Endothelial cell of umbilical vein (primary cell): ENCODE results near the gene MARK4. TPM values are rescaled to one million over a fixed set of nuclear protein-coding genes. Genes with fewer than 3 reads are reported as not detected.

ENCODE experiments used
- BruUV-seq: library from RNA; stranded (reverse); fragments of 400-500 nt; replicated peaks from 2 replicates; lab custom pipeline; 2021; lab: Mats Ljungman, UMichigan
- CTCF ChIA-PET: fragments of 300-600, 350-600 bp; sonication (Branson Sonifier 250); formaldehyde crosslinking; loops from one replicate; lab custom pipeline; 2021; ENCODE audit warnings: antibody characterized with exemption, inconsistent platforms; lab: Charles Lee
- POLR2A ChIA-PET: fragments of 300-600, 350-600 bp; sonication (Branson Sonifier 250); formaldehyde crosslinking; loops from one replicate; lab custom pipeline; 2021; ENCODE audit warnings: antibody characterized with exemption, inconsistent platforms; lab: Charles Lee
- DNase-seq: peaks from one replicate; pipeline ENCODE4 v3.0.0-alpha.2; 2011; ENCODE audit warnings: low read depth, low spot score
- FAIRE-seq: peaks from 2 replicates; lab custom pipeline; 2011; peaks lifted over from hg19 to GRCh38; lab: Jason Lieb, UNC
- H2AFZ ChIP-seq: 2 replicates; pipeline ENCODE4 v1.6.0; 2012; ENCODE audit warnings: low read depth, low read length, control low read depth, inconsistent platforms
- H3K27ac ChIP-seq: 2 replicates; pipeline ENCODE4 v1.5.1; 2011; ENCODE audit warnings: low read depth, mild to moderate bottlenecking, control low read depth, low read length, moderate library complexity; ENCODE audit not compliant: insufficient read depth
- H3K27me3 ChIP-seq, 2 experiments: 2 replicates each; pipeline versions ENCODE4 v1.6.0 to v1.6.1; 2011; ENCODE audit warnings: low read length in 2 of 2, mixed read lengths in 1 of 2; ENCODE audit not compliant: control insufficient read depth in 2 of 2, insufficient read depth in 2 of 2
- H3K36me3 ChIP-seq, 2 experiments: 2 replicates in 1 of 2; 3 replicates in 1 of 2; pipeline ENCODE4 v1.5.1; 2011; ENCODE audit warnings: low read length in 2 of 2, mild to moderate bottlenecking in 1 of 2, moderate library complexity in 1 of 2; ENCODE audit not compliant: control insufficient read depth in 2 of 2, insufficient read depth in 2 of 2; ENCODE audit errors: extremely low read depth in 1 of 2
- H3K4me1 ChIP-seq: 3 replicates; pipeline ENCODE4 v1.5.1; 2011; ENCODE audit warnings: mild to moderate bottlenecking, low read length; ENCODE audit not compliant: control insufficient read depth, insufficient read depth; ENCODE audit errors: extremely low read depth
- H3K4me2 ChIP-seq: 2 replicates; pipeline ENCODE4 v1.6.1; 2011; ENCODE audit warnings: low read length, control low read depth, mixed read lengths; ENCODE audit not compliant: insufficient read depth
- H3K4me3 ChIP-seq, 3 experiments: fragments of 200-600 bp in 1 of 3; sonication (generic), shearing (Covaris generic) in 1 of 3; replicated peaks in 1 of 3; 2 replicates each; pipeline ENCODE4 v1.5.1; 2011 to 2016; ENCODE audit warnings: control low read depth in 3 of 3, low read length in 3 of 3, mild to moderate bottlenecking in 2 of 3, inconsistent platforms in 1 of 3, low read depth in 1 of 3, moderate library complexity in 1 of 3; ENCODE audit not compliant: insufficient read depth in 1 of 3
- H3K79me2 ChIP-seq: 2 replicates; pipeline ENCODE4 v1.6.0; 2012; ENCODE audit warnings: low read length, inconsistent platforms; ENCODE audit not compliant: control insufficient read depth, insufficient read depth
- H3K9ac ChIP-seq: replicated peaks from 2 replicates; pipeline ENCODE3; 2011; ENCODE audit warnings: low read length, control low read depth; ENCODE audit not compliant: insufficient read depth; ENCODE audit errors: extremely low read depth
- H3K9me1 ChIP-seq: replicated peaks from 3 replicates; pipeline ENCODE4 v1.6.0; 2011; ENCODE audit warnings: mild to moderate bottlenecking, low read length; ENCODE audit not compliant: control insufficient read depth, insufficient read depth; ENCODE audit errors: extremely low read depth
- H3K9me3 ChIP-seq: replicated peaks from 2 replicates; pipeline ENCODE4 v1.5.1; 2012; ENCODE audit warnings: low read length, inconsistent platforms; ENCODE audit not compliant: control insufficient read depth, insufficient read depth
- H4K20me1 ChIP-seq: replicated peaks from 2 replicates; pipeline ENCODE3; 2011; ENCODE audit warnings: mild to moderate bottlenecking, low read length; ENCODE audit not compliant: control insufficient read depth, insufficient read depth; ENCODE audit errors: extremely low read depth
- EZH2 ChIP-seq: IDR thresholded peaks from 2 replicates; pipeline ENCODE4 v1.6.1; 2012; ENCODE audit warnings: borderline replicate concordance, low read depth, mild to moderate bottlenecking, moderate library complexity, low read length, inconsistent platforms; ENCODE audit not compliant: severe bottlenecking
- FOS ChIP-seq: IDR thresholded peaks from 2 replicates; pipeline ENCODE4 v1.6.1; 2011; ENCODE audit warnings: mild to moderate bottlenecking, low read length, moderate library complexity, borderline replicate concordance; ENCODE audit not compliant: insufficient read depth
- GATA2 ChIP-seq: IDR thresholded peaks from 2 replicates; pipeline ENCODE4 v1.7.0; 2011; ENCODE audit warnings: low read depth, mild to moderate bottlenecking, moderate library complexity, mixed read lengths, low read length; ENCODE audit not compliant: insufficient read length, insufficient read depth
- JUN ChIP-seq: IDR thresholded peaks from 2 replicates; pipeline ENCODE4 v1.6.1; 2011; ENCODE audit warnings: borderline replicate concordance, low read depth; ENCODE audit not compliant: insufficient read length, insufficient read depth
- MYC ChIP-seq: IDR thresholded peaks from one replicate; pipeline ENCODE4 v1.6.1; 2011; ENCODE audit warnings: mild to moderate bottlenecking, low read depth, low read length
- POLR2A ChIP-seq: IDR thresholded peaks from 2 replicates; pipeline ENCODE4 v1.6.1; 2012; ENCODE audit warnings: low read depth, mild to moderate bottlenecking, control low read depth, low read length
- POLR2AphosphoS5 ChIP-seq: IDR thresholded peaks from 2 replicates; pipeline ENCODE4 v1.6.1; 2012; ENCODE audit warnings: low read depth, mild to moderate bottlenecking, control low read depth, low read length, moderate library complexity; ENCODE audit not compliant: insufficient read depth
- dilution Hi-C: fragments of 300-500 bp; cut with MboI; formaldehyde crosslinking; loops from one replicate; pipeline ENCODE4 v1.15.0; 2019; ENCODE audit warnings: low sequenced_read_pairs; ENCODE audit not compliant: extremely low pct_ligation_motif_present
- intact Hi-C: fragments of 100-400 bp; cut with micrococcal nuclease; formaldehyde crosslinking; loops from one replicate; pipeline ENCODE4 v1.10.0; 2022
- polyA plus RNA-seq, 4 experiments: library from polyadenylated mRNA; depleted of rRNA in 3 of 4; stranded (reverse) in 3 of 4; unstranded in 1 of 4; fragments of >200 nt; gene quantifications; 2 replicates each; pipeline versions ENCODE4 v1.2.1 to v1.2.3, GENCODE V29; 2011 to 2012; ENCODE audit warnings: missing spikeins in 1 of 4
- total RNA-seq: library from RNA; stranded (reverse); gene quantifications from 2 replicates; pipeline ENCODE4 v1.2.3, GENCODE V29; 2021
- TF ChIP-seq, protein P1 (sequence below), 2 donors: IDR thresholded peaks; 1 replicate in 1 of 2; 2 replicates in 1 of 2; pipeline ENCODE4 v1.5.1; 2011; ENCODE audit warnings: low read length in 2 of 2, mild to moderate bottlenecking in 2 of 2, moderate library complexity in 2 of 2, control low read depth in 1 of 2, inconsistent platforms in 1 of 2, low read depth in 1 of 2; ENCODE audit not compliant: insufficient read depth in 1 of 2; ENCODE audit errors: extremely low read depth in 1 of 2
- TF ChIP-seq, protein P2 (sequence below): IDR thresholded peaks from 2 replicates; pipeline ENCODE4 v1.6.1; 2011; ENCODE audit not compliant: insufficient read depth, insufficient read length

The MARK4 gene
- total and polyA plus RNA-seq, 2 donors (not counting 3 experiments of a cell fraction or from before 2014, with no cell fraction given): 13.9 to 51.6 TPM

DNA sequence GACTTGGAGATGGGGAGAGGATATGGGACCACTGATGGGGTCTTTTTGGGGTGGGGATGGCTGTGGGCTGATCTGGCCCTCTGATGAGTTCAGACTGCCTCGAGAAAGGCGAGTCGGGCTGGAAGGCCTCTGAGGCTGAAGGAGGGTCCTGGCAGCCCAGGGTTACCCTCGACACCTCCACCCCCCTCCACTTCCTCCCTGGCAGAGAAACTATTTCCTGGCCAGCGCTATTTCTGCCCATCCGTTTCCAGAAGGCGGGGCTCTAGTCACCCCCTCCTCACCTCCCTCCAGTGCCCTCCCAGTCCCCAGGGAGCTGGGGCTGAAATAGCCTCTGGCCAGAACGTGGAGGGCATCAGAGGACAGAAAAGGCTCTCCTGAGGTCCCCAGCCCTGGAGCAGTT is 15.6 kb upstream of the MARK4 start:
- no peaks in the 10 kb centered on the region for H3K27me3 ChIP-seq
- no peak overlapping the region for H3K27ac ChIP-seq
- peaks cover 8% of the 10 kb centered on the region for H3K4me1 ChIP-seq
- dilution Hi-C loops: no loop called here
- H2AFZ ChIP-seq: peak overlapping the region; percentile 9
- H3K4me2 ChIP-seq: no peak overlapping the region
- intact Hi-C loops: no loop called here
- DNase-seq (no peak), FAIRE-seq (peak; percentile 67)
- H3K4me3 ChIP-seq: no peak overlapping the region
- H3K36me3 ChIP-seq: no peaks in the 10 kb centered on the region
- ChIA-PET CTCF (interaction anchor here (0.6 kb wide), 1 partner anchor 65 kb away, joined by 3 read pairs; no protein-coding TSS in a partner anchor), POLR2A (no interaction called here)
- H4K20me1 ChIP-seq: no peaks in the 10 kb centered on the region
- H3K9me1 ChIP-seq: no peaks in the 10 kb centered on the region
- no peaks in the 10 kb centered on the region for H3K9me3 ChIP-seq
- H3K9ac ChIP-seq: no peak overlapping the region
- no TSS peak for BruUV-seq
- no peaks in the 10 kb centered on the region for H3K79me2 ChIP-seq
- TF ChIP-seq POLR2A (no peak), POLR2AphosphoS5 (no peak), MYC (no peak), GATA2 (no peak), FOS (no peak), EZH2 (no peak), JUN (no peak)
- TF ChIP-seq, protein P1, sequence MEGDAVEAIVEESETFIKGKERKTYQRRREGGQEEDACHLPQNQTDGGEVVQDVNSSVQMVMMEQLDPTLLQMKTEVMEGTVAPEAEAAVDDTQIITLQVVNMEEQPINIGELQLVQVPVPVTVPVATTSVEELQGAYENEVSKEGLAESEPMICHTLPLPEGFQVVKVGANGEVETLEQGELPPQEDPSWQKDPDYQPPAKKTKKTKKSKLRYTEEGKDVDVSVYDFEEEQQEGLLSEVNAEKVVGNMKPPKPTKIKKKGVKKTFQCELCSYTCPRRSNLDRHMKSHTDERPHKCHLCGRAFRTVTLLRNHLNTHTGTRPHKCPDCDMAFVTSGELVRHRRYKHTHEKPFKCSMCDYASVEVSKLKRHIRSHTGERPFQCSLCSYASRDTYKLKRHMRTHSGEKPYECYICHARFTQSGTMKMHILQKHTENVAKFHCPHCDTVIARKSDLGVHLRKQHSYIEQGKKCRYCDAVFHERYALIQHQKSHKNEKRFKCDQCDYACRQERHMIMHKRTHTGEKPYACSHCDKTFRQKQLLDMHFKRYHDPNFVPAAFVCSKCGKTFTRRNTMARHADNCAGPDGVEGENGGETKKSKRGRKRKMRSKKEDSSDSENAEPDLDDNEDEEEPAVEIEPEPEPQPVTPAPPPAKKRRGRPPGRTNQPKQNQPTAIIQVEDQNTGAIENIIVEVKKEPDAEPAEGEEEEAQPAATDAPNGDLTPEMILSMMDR (IDR thresholded peaks at IDR 0.05; ENCODE audit: extremely low read depth in 1 of 2, insufficient read depth in 1 of 2, low read depth in 1 of 2, low read length in 2 of 2): no peak
- TF ChIP-seq, protein P2, sequence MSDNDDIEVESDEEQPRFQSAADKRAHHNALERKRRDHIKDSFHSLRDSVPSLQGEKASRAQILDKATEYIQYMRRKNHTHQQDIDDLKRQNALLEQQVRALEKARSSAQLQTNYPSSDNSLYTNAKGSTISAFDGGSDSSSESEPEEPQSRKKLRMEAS: no peak
